Activated effector memory CD4-positive, alpha-beta T cell treated with anti-CD3 and anti-CD28 coated beads, Interleukin-2, amount 50 U/mL, for 16 hours (primary cell): ENCODE measurements around the gene ACOX3.

Experiments
- DNase-seq: peaks from one replicate; pipeline ENCODE4 v3.0.0-alpha.2; 2020

The ACOX3 gene

GRCh38 chr4:8332038-8332857, 108.3 kb downstream of the ACOX3 start:
- DNase-seq = peak; percentile 46

DNA sequence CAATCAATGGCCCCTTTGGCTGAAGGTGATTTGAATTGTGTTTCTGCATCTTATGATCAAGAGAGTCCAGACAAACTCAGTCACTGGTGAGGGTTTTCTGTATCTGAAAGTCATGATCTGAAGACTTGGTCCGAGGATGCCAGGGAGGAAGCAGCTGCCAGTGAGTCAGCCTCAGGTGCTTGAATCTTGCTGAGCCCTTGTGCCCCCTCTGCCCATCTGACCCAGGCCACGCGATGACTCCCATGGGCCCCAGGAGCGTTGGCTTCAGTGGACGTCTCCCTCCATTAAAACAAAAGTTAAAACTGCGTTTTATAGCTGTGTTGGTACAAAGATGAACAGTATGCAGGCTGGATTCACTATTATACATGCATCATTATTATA, 109.0 kb downstream of the ACOX3 start:
- DNase-seq = peak; percentile 10

DNA sequence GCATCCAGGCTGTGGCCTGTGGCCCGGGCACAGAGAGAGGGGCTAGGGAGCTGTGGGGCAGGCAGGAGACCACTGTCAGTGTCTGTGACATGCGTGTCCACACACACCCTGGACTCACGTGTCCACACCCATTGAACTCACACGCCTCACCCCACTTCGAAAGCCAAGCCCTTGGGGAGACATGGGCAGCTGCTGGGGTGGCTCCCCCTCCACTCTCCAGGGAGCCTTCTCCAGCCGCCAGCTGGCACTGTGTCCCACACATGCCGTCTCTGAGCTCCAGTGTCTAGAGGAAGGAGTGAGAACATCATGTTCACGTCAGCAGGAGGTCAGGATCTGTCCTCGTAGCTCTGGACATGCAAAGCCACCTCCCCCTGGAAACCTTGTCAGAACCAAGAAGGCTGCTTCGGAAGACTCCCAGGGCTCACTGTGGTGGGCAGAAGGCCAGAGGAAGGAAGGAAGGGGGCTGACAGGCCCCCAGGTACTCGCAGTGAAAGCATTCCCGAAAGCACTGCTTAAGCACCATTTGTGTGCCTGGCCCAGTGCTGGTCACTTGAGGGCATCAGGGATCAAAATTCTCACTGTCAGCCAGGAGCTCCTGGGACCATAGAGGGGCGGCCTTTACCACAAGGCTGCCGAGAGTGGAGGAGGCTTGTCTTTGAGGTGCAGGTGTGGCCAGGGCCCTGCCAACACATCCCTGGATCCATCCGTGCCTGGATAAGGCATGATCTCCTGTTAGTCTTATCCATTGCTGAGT, 109.5 kb downstream of the ACOX3 start:
- DNase-seq = peak; percentile 53

GRCh38 chr4:8329859-8330761, 110.4 kb downstream of the ACOX3 start:
- DNase-seq = peak; percentile 55

GRCh38 chr4:8329560-8329858, 111.0 kb downstream of the ACOX3 start:
- no peak for DNase-seq

DNA sequence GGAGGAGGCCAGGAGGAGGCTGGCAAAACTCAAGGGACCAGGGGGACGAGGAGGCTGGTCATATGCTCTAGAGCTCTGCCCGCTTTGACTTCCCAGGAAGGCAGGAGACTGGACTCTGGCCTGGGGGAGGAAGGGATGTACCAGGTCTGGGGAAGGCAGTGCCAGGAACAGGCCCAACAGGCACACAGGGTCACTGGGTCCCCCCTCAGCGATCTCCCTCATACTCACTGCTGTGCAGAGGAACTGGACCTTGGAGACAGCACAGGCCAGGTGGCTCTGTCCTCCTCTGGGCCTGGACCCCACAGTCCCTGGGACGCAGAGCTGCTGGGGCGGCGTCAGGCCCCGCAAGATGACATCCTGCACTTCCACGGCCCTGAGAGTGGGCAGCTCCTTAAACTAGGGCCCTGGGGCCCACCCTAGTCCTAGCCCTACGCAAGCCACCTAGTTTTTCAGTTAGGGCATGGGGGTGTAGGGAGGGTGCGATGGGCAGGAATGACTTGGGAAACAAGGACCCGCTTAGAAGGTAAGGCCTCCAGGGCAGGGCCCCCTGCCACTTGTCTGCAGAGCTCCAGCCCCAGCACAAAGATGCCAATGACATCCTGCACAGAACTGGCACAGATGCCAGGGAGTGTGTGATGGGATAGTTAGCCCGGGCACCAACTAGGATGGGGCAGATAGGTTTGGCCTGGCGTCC, 111.5 kb downstream of the ACOX3 start:
- DNase-seq = peak; percentile 24

- no peak for DNase-seq
Measured at GRCh38 chr4:8328456-8328855, 112.1 kb downstream of the ACOX3 start.

DNA sequence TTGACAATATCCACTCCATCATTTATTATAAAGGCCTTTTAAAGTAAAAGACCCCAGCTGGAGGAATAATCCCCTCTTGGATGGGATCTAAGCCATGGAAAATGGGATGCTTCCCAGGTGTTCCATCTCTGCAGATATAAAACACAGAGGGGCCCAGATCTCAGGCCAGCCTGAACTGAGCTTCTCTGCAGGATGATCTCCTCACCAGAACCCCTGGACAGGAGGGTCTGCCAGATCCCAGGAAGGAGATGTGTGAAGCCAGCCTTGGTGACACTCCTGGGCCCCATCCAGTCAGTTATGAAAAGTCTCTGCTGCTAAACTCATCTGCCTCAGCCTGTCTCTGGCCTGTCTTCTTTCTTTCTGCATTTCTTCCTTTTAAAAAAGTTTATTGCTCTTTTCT, 114.3 kb downstream of the ACOX3 start:
- peak; percentile 6 for DNase-seq

- peak; percentile 36 for DNase-seq
Measured at GRCh38 chr4:8325291-8325973, 115.1 kb downstream of the ACOX3 start.

- peak; percentile 37 for DNase-seq
Measured at GRCh38 chr4:8324640-8325239, 115.8 kb downstream of the ACOX3 start.

- peak; percentile 59 for DNase-seq
Measured at GRCh38 chr4:8323947-8324555, 116.5 kb downstream of the ACOX3 start.

DNA sequence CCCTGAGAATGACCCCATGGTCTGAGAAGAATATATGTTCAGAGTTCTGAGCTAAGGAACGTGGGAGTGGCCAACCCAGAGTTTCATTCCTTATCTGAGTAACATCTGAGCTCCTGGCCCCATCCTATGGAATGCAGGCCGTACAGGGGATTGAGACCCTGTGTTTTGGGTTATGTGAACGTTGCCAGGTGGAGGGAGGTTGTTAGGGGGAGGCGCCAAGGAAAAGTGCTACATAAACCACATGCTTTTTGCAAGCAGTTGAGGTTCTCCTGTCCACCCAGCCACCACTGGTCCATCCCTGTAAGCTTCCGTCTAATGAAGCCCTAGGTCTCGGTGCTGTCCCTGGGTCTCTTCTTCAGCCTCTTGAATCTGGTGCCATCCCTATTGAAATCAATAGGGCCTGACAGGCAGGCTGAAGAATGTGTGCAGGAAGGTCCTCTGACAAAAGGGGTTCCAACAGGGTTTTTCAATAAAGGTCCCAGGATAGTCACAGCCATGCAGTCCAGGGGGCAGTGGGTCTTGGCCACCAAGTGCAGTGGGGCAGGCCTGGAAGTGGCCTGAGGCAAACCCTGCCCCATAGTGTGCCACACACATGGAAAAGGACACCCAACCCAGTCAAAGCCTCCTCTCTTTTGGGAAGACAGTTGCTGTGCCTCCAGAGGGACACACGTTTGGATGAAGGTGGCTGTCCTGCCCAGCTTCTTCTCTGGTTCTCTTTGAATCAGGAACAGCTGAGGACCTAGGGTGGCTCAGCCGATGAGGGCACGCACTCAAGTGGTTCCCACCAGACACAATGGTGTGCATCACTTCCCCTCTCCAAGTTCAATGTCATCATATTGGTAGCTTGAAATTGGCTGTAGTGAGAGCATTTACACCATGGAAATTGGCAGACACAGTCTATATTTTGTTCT, 117.5 kb downstream of the ACOX3 start:
- DNase-seq = peak; percentile 43

GRCh38 chr4:8321771-8322170, 118.8 kb downstream of the ACOX3 start:
- DNase-seq = peak; percentile 6

DNA sequence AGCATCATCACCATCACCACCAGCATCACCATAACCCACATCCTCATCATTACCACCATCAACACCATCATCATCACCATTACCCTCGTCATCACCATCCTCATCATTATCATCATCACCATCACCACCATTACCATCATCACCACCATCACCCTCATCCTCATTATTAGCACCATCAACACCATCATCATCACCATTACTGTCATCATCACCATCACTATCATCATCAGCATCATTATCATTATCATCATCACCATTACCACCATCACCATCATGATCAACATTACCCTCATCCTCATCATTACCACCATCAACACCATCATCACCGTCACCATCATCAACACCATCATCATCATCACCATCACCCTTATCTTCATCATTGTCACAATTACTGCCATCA, 119.3 kb downstream of the ACOX3 start:
- no peak for DNase-seq

DNA sequence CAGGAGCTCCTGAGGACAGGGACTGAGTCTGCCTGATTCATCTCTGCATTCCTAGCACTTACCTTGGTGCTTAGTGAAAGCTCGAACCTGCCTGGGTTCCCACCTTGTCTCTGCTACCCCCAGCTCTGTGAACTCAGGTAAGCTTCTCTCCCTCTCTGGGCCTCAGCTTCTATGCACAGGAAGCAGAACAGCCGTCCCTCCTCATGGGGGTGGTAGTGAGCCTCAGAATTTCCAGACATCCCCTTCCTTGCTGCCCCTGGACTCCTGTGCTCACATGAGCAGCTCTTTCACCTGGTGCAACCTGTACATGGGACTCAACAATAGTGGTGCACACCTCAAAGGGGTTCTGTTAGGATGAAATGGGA, 120.2 kb downstream of the ACOX3 start:
- peak; percentile 36 for DNase-seq

DNA sequence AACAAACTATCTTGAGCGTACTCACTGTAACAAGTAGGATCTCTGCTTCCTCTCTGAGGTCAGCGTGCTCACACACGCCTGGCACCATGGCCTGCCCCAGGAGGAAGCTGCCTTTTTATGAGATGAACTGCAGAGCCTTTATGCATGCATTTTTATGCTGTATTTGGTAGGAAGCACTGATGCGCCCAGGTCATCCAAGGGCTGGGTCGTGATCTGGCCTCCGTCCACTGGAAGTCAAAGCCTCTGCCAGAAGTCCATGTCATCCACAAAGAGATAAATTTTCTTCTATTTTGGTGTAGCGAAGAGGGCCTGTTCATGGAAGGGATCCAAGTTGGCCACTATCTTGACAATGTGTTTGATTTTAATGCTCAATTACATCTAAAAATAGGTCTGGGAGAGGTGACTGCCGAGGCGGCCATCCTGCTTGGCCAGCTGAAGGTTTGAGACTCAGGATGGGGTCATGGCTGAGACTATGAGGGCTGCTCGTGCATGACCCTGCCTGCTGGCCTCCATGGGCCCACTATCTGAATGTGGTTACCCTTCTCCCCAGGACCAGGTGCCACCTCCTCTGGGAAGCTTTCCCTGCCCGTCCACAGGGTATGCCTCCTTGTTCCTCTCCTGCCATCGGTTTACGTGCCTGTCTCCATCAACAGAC, 120.7 kb downstream of the ACOX3 start:
- peak; percentile 16 for DNase-seq

DNA sequence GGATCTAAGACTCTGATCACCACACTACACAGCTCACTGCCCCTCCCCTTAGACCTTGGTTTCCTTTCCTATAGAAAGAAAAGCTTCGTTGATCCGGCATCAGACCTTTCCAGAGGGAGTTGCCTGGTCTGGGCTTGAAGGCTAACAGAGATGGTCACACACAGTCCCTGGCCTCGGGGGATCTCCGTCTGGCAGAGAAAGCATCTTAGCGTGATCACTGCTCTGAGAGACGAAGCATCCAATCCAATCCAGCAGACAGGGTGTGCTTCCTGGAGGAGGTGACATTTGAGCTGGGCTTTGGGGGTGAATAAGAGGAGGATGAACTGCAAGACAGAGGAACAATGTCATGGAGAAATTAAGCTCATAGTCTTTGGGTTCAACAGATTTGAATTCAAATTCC, 121.5 kb downstream of the ACOX3 start:
- peak; percentile 24 for DNase-seq

DNA sequence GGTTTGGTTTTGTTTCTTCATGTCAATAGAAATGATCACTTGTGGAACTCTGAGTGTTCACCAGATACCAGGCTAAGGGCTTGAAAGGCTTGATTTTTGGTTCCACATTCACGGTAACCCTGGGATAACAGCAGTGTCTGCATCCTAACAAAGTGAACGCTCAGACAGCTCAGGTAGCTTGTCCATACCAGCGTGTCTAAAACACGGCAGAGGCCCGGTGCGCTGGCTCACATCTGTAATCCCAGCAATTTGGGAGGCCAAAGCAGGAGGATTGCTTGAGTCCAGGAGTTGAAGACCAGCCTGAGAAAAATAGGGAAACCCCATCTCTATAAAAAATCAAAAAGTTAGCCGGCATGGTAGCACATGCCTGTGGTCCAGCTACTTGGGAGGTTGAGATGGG, 122.0 kb downstream of the ACOX3 start:
- peak; percentile 24 for DNase-seq

GRCh38 chr4:8317474-8317873, 123.0 kb downstream of the ACOX3 start:
- DNase-seq = peak; percentile 19

- peak; percentile 43 for DNase-seq
Measured at GRCh38 chr4:8316911-8317351, 123.6 kb downstream of the ACOX3 start.
